GM12878 (cell line): Measurements from ENCODE around the gene VSTM4. TPM values are rescaled to one million over a fixed set of nuclear protein-coding genes. Genes with fewer than 3 reads are reported as not detected.

ENCODE experiments used
- ATAC-seq: fragments of 200-7000 bp; cut with Tn5 transposase; 3 replicates; pipeline ENCODE4 v1.9.1; 2020; ENCODE audit warnings: mild to moderate bottlenecking, moderate library complexity
- BruUV-seq: library from RNA; stranded (reverse); fragments of 400-500 nt; replicated peaks from 2 replicates; lab custom pipeline; 2021; lab: Mats Ljungman, UMichigan
- CTCF ChIA-PET: fragments of 300-600 bp; sonication (Branson Sonifier 250); formaldehyde crosslinking; extraction: SDS; loops from one replicate; lab custom pipeline; 2021; ENCODE audit warnings: inconsistent platforms; lab: Yijun Ruan, JAX
- POLR2A ChIA-PET: fragments of 350-600 bp; formaldehyde crosslinking; extraction: SDS; loops from one replicate; lab custom pipeline; 2021; ENCODE audit warnings: inconsistent platforms; lab: Charles Lee
- RAD21 ChIA-PET: fragments of 300-600 bp; sonication (Branson Sonifier 250); formaldehyde crosslinking; loops from one replicate; lab custom pipeline; 2023; ENCODE audit warnings: antibody characterized with exemption; ENCODE audit not compliant: unreplicated experiment; lab: Charles Lee
- SMC1A ChIA-PET: fragments of 300-600 bp; sonication (Branson Sonifier 250); formaldehyde crosslinking; loops from one replicate; lab custom pipeline; 2023; ENCODE audit not compliant: unreplicated experiment, uncharacterized antibody; lab: Charles Lee
- DNase-seq: peaks from one replicate; pipeline ENCODE4 v3.0.0-alpha.2; 2011; ENCODE audit warnings: low read depth, low spot score
- FAIRE-seq: peaks from 3 replicates; lab custom pipeline; 2011; peaks lifted over from hg19 to GRCh38; lab: Jason Lieb, UNC
- H2AFZ ChIP-seq: 2 replicates; pipeline ENCODE4 v1.6.0; 2011; ENCODE audit warnings: low read depth, low read length, control low read depth; ENCODE audit not compliant: control insufficient read depth
- H3K27ac ChIP-seq: 2 replicates; pipeline ENCODE4 v1.5.1; 2011; ENCODE audit warnings: control low read depth; ENCODE audit not compliant: control insufficient read depth, insufficient read depth
- H3K27me3 ChIP-seq, 2 experiments: replicated peaks in 1 of 2; 2 replicates each; pipeline versions ENCODE4 v1.6.0 to v1.6.1; 2011; ENCODE audit warnings: low read length in 1 of 2; ENCODE audit not compliant: control insufficient read depth in 2 of 2, insufficient read depth in 2 of 2
- H3K36me3 ChIP-seq, 2 experiments: 2 replicates each; pipeline ENCODE4 v1.5.1; 2011; ENCODE audit warnings: low read length in 1 of 2; ENCODE audit not compliant: control insufficient read depth in 2 of 2, insufficient read depth in 2 of 2
- H3K4me1 ChIP-seq: 2 replicates; pipeline ENCODE4 v1.6.1; 2011; ENCODE audit warnings: mild to moderate bottlenecking, low read length, moderate library complexity, mixed read lengths; ENCODE audit not compliant: control insufficient read depth, insufficient read depth
- H3K4me2 ChIP-seq: 2 replicates; pipeline ENCODE4 v1.6.0; 2011; ENCODE audit warnings: control low read depth; ENCODE audit not compliant: control insufficient read depth, insufficient read depth
- H3K4me3 ChIP-seq: fragments of 200-600 bp; sonication (generic); 2 replicates; pipeline ENCODE4 v1.5.1; 2016
- H3K79me2 ChIP-seq: 2 replicates; pipeline ENCODE4 v1.6.0; 2011; ENCODE audit warnings: low read length; ENCODE audit not compliant: control insufficient read depth, insufficient read depth
- H3K9ac ChIP-seq: 2 replicates; pipeline ENCODE4 v1.8.0; 2011; ENCODE audit warnings: low read length, control low read depth, mixed read lengths; ENCODE audit not compliant: control insufficient read depth, insufficient read depth
- H3K9me3 ChIP-seq: replicated peaks from 3 replicates; pipeline ENCODE4 v1.5.1; 2011; ENCODE audit warnings: mild to moderate bottlenecking, low read length; ENCODE audit not compliant: control insufficient read depth, insufficient read depth
- H4K20me1 ChIP-seq: 2 replicates; pipeline ENCODE4 v1.6.0; 2011; ENCODE audit not compliant: control insufficient read depth, insufficient read depth
- BACH1 ChIP-seq: fragments of 450-650 bp; IDR thresholded peaks from 2 replicates; pipeline ENCODE4 v1.6.1; 2017; ENCODE audit warnings: mild to moderate bottlenecking, borderline replicate concordance
- CBX5 ChIP-seq: sonication (generic); IDR thresholded peaks from 2 replicates; pipeline ENCODE4 v1.6.1; 2016; ENCODE audit warnings: low read depth, moderate library complexity, mild to moderate bottlenecking, inconsistent platforms
- EZH2 ChIP-seq: IDR thresholded peaks from 2 replicates; pipeline ENCODE4 v1.6.1; 2012; ENCODE audit warnings: low read depth, mild to moderate bottlenecking, control low read depth, inconsistent platforms, low read length, borderline replicate concordance; ENCODE audit not compliant: control insufficient read depth
- FOXM1 ChIP-seq: IDR thresholded peaks from 2 replicates; pipeline ENCODE4 v1.6.1; 2012; ENCODE audit warnings: low read depth, mild to moderate bottlenecking, inconsistent platforms, low read length, moderate library complexity
- GABPA ChIP-seq: IDR thresholded peaks from 2 replicates; pipeline ENCODE4 v1.6.1; 2014; ENCODE audit warnings: antibody characterized with exemption, low read depth, mild to moderate bottlenecking, inconsistent platforms
- IRF4 ChIP-seq: IDR thresholded peaks from 2 replicates; pipeline ENCODE4 v1.6.1; 2011; ENCODE audit warnings: low read depth, low read length
- PAX5 ChIP-seq: IDR thresholded peaks from 2 replicates; pipeline ENCODE4 v1.6.1; 2011; ENCODE audit warnings: low read depth, low read length, borderline replicate concordance
- POLR2AphosphoS5 ChIP-seq: IDR thresholded peaks from 2 replicates; pipeline ENCODE4 v1.6.1; 2011; ENCODE audit warnings: mild to moderate bottlenecking, low read length, inconsistent platforms
- SMC3 ChIP-seq: IDR thresholded peaks from 2 replicates; pipeline ENCODE4 v1.6.1; 2011; ENCODE audit warnings: low read length, improper control_type of control experiment, borderline replicate concordance
- STAT1 ChIP-seq: fragments of 450-650 bp; conservative IDR thresholded peaks from 2 replicates; pipeline ENCODE4 v1.6.1; 2014; ENCODE audit warnings: antibody characterized with exemption, mild to moderate bottlenecking
- WGBS: methylation state at CpG from one replicate; pipeline ENCODE4 v1.1.6; 2016; ENCODE audit warnings: low lambda C conversion rate; ENCODE audit not compliant: insufficient replicate concordance, insufficient coverage; ENCODE audit errors: missing lambda C conversion rate; 5-methylcytosine and 5-hydroxymethylcytosine counted together
- in situ Hi-C: fragments of 300-500 bp; cut with MboI; formaldehyde crosslinking; loops from 9 replicates; pipeline ENCODE4 v1.14.3; 2018; ENCODE audit warnings: mixed read lengths
- intact Hi-C: fragments of 100-400 bp; cut with micrococcal nuclease; formaldehyde crosslinking; loops from one replicate; pipeline ENCODE4 v1.14.2; 2022; ENCODE audit not compliant: unreplicated experiment
- polyA plus RNA-seq, 11 experiments: library from polyadenylated mRNA; depleted of rRNA in 4 of 11; unstranded in 6 of 11; stranded (reverse) in 5 of 11; fragments of >200 nt; fragmentation: Nextera tagmentation in 4 of 11; fragmentation: Illumina TruSeq in 1 of 11; extraction: Ambion mirVana in 4 of 11; extraction: Trizol in 1 of 11; gene quantifications; 1 replicate in 1 of 11; 2 replicates in 10 of 11; pipeline versions ENCODE4 v1.2.1 to v1.2.3, GENCODE V29; 2011 to 2016; ENCODE audit warnings: inconsistent platforms in 2 of 11, missing spikeins in 2 of 11, low read depth in 1 of 11
- total RNA-seq, 4 experiments: library from RNA; depleted of rRNA in 3 of 4; stranded (reverse); fragments of >200 nt in 3 of 4; fragmentation: Illumina TruSeq in 1 of 4; extraction: Trizol in 1 of 4; gene quantifications; 2 replicates each; pipeline versions ENCODE4 v1.2.1 to v1.2.3, GENCODE V29; 2013 to 2021
- TF ChIP-seq, protein P1 (sequence below): IDR thresholded peaks from 2 replicates; pipeline ENCODE4 v1.6.1; 2012; ENCODE audit warnings: low read depth, low read length, improper control_type of control experiment
- TF ChIP-seq, protein P2 (sequence below): IDR thresholded peaks from 2 replicates; pipeline ENCODE4 v1.6.1; 2012; ENCODE audit warnings: low read depth, low read length, improper control_type of control experiment

Gene VSTM4
- total and polyA plus RNA-seq, 10 of the 15 experiments (the other 5 are each of a cell fraction or from before 2014, with no cell fraction given) = 0.01 to 0.14 (median 0.02) TPM; not detected in 7

DNA sequence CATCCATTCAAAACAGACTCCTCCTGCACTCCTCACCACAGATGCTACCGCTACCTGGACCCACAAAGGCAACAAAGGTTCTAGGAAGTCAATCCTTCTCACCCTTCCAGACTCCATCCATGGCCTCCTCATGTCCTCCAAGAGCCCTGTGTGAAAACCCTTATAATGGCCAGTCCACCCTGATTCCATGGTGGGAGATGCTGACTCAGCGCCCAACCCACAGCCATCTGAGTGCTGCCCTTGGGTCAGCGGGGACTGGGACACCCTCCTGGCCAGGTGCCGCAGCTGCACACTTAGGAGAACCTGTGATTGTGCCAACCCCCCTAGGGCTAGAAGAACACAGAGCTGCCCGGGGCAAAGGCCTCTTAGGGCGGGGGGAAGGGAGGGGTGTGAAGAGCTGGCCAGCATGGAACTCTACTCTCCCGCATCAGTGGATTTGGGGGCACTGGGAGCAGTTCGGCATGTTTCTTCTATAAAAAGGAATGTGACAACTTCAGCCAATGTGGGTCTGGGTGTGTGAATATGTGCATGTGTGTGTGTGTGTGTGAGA, 47.5 kb upstream of the VSTM4 start:
- H3K4me3 ChIP-seq = no peak overlapping the region
- no TSS peak for BruUV-seq
- no peaks in the 10 kb centered on the region for H3K79me2 ChIP-seq
- no peaks in the 10 kb centered on the region for H3K27me3 ChIP-seq
- DNase-seq (no peak), FAIRE-seq (no peak), ATAC-seq (no peak)
- H2AFZ ChIP-seq = no peak overlapping the region
- no peak overlapping the region for H3K9ac ChIP-seq
- peaks cover 0 to 1% of the 10 kb centered on the region in 2 experiments; a peak in 1 of 4 replicates for H3K36me3 ChIP-seq
- no peaks in the 10 kb centered on the region; the same call in 1 of the 2 replicates for H4K20me1 ChIP-seq
- H3K27ac ChIP-seq = no peak overlapping the region
- RAD21 ChIA-PET = interaction anchor here (1.8 kb wide), 1 partner anchor 10 kb away, joined by 5 read pairs; no protein-coding TSS in a partner anchor
- in situ Hi-C loops (no loop called here), intact Hi-C loops (no loop called here)
- H3K4me2 ChIP-seq = no peak overlapping the region
- H3K9me3 ChIP-seq = no peaks in the 10 kb centered on the region
- SMC1A ChIA-PET = no interaction called here
- CTCF ChIA-PET = interaction anchor here (1.4 to 2.0 kb wide), 3 partner anchors 10 to 17 kb away, joined by 3 to 7 read pairs (median 4); no protein-coding TSS in a partner anchor
- WGBS = 90% methylated on average over 8 of the region's 8 CpGs
- TF ChIP-seq GABPA (no peak), SMC3 (no peak), FOXM1 (no peak), CBX5 (no peak), EZH2 (no peak), BACH1 (no peak), POLR2AphosphoS5 (no peak), IRF4 (no peak), STAT1 (no peak), PAX5 (no peak)
- TF ChIP-seq, protein P1, sequence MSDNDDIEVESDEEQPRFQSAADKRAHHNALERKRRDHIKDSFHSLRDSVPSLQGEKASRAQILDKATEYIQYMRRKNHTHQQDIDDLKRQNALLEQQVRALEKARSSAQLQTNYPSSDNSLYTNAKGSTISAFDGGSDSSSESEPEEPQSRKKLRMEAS = no peak
- TF ChIP-seq, protein P2, sequence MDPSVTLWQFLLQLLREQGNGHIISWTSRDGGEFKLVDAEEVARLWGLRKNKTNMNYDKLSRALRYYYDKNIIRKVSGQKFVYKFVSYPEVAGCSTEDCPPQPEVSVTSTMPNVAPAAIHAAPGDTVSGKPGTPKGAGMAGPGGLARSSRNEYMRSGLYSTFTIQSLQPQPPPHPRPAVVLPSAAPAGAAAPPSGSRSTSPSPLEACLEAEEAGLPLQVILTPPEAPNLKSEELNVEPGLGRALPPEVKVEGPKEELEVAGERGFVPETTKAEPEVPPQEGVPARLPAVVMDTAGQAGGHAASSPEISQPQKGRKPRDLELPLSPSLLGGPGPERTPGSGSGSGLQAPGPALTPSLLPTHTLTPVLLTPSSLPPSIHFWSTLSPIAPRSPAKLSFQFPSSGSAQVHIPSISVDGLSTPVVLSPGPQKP = no peak
- POLR2A ChIA-PET = no interaction called here
- H3K4me1 ChIP-seq = no peaks in the 10 kb centered on the region
